ENCODE results near the gene DLGAP5.

Gene DLGAP5

GRCh38 chr14:55124774-55125386, 66.5 kb downstream of the DLGAP5 start:
- Histone ChIP-seq H3K27me3 (replicated peaks; ENCODE audit: control insufficient read depth, insufficient read depth, low read length) (no peaks in the 10 kb centered on the region), H3K4me3 (replicated peaks; ENCODE audit: low read depth, low read length) (no peak overlapping the region), H3K36me3 (ENCODE audit: control insufficient read depth, insufficient read depth, low read length) (no peaks in the 10 kb centered on the region)
- TF ChIP-seq, protein P1, sequence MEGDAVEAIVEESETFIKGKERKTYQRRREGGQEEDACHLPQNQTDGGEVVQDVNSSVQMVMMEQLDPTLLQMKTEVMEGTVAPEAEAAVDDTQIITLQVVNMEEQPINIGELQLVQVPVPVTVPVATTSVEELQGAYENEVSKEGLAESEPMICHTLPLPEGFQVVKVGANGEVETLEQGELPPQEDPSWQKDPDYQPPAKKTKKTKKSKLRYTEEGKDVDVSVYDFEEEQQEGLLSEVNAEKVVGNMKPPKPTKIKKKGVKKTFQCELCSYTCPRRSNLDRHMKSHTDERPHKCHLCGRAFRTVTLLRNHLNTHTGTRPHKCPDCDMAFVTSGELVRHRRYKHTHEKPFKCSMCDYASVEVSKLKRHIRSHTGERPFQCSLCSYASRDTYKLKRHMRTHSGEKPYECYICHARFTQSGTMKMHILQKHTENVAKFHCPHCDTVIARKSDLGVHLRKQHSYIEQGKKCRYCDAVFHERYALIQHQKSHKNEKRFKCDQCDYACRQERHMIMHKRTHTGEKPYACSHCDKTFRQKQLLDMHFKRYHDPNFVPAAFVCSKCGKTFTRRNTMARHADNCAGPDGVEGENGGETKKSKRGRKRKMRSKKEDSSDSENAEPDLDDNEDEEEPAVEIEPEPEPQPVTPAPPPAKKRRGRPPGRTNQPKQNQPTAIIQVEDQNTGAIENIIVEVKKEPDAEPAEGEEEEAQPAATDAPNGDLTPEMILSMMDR (IDR thresholded peaks at IDR 0.05; ENCODE audit: insufficient read depth, low read length, poor library complexity, severe bottlenecking): no peak
- DNase-seq (ENCODE audit: extremely low read depth, insufficient read length): no peak

DNA sequence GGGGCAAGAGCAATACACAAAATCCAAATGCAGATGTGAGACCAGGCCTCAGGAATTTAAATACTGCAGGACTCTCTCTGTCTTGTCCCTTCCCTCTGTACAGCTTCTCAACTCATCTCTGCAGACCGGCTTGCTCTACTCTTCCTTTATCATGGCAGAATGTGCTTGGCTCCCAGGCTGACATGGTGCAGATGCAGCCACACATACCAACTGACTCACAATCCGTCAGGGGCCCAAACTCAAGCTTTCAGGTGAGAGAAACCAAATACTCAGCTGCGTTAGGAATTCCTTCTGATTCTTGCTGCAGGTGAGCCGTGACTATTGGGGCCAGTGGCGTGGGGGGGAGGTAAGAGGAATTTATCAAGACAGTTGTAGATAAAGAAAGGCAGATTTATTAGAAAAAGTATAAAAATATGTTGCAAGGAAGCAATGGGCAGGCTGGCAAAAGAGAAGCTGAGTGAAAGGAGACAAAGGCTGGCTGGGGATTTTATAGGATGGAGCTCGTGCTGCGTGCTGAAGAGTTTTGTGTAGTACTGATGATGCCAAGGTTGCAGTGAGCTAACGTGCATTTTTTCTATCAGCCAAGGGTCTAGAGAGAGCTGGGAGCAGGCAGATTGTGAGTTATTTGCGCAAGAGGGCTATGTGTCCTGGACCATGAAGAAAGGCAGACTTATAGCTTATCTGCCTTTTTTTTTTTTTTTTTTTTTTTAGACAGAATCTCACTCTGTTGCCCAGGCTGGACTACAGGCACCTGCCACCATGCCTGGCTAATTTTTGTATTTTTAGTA, 67.3 kb downstream of the DLGAP5 start:
- no peak for DNase-seq (ENCODE audit: extremely low read depth, insufficient read length)
- Histone ChIP-seq H3K27me3 (replicated peaks; ENCODE audit: control insufficient read depth, insufficient read depth, low read length) (no peaks in the 10 kb centered on the region), H3K36me3 (ENCODE audit: control insufficient read depth, insufficient read depth, low read length) (no peaks in the 10 kb centered on the region), H3K4me3 (replicated peaks; ENCODE audit: low read depth, low read length) (no peak overlapping the region)
- TF ChIP-seq, protein P1 (IDR thresholded peaks at IDR 0.05; ENCODE audit: insufficient read depth, low read length, poor library complexity, severe bottlenecking): no peak

DNA sequence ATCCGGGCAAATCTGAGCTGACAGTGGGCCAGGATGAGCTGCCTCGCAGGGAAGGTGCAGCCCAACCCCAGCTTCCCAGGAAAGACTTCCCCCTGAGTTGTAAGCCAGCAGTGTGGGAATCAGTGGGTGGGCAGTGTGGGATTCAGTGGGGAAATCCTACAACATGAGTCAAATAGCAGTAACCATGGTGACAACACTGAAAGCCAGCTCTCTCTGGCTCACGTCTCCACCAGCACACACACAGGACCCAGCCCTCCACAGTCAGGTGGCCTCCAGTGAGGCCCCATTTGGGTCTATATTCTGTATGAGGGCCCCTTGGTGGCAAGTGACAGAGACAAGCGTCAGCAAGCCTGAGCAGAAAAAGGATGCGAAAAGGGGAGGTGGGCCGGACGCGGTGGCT, 68.3 kb downstream of the DLGAP5 start:
- TF ChIP-seq, protein P1 (IDR thresholded peaks at IDR 0.05; ENCODE audit: insufficient read depth, low read length, poor library complexity, severe bottlenecking): no peak
- no peak for DNase-seq (ENCODE audit: extremely low read depth, insufficient read length)
- H3K27me3 ChIP-seq (replicated peaks; ENCODE audit: control insufficient read depth, insufficient read depth, low read length): no peaks in the 10 kb centered on the region
- no peaks in the 10 kb centered on the region for H3K36me3 ChIP-seq (ENCODE audit: control insufficient read depth, insufficient read depth, low read length)
- H3K4me3 ChIP-seq (replicated peaks; ENCODE audit: low read depth, low read length): no peak overlapping the region

- no peaks in the 10 kb centered on the region for H3K27me3 ChIP-seq (replicated peaks; ENCODE audit: control insufficient read depth, insufficient read depth, low read length)
- no peak for DNase-seq (ENCODE audit: extremely low read depth, insufficient read length)
- no peak overlapping the region for H3K4me3 ChIP-seq (replicated peaks; ENCODE audit: low read depth, low read length)
- H3K36me3 ChIP-seq (ENCODE audit: control insufficient read depth, insufficient read depth, low read length): no peaks in the 10 kb centered on the region
- TF ChIP-seq, protein P1 (IDR thresholded peaks at IDR 0.05; ENCODE audit: insufficient read depth, low read length, poor library complexity, severe bottlenecking): no peak
Observed at GRCh38 chr14:55122440-55122986, 68.9 kb downstream of the DLGAP5 start.

GRCh38 chr14:55121628-55122439, 69.6 kb downstream of the DLGAP5 start:
- no peaks in the 10 kb centered on the region for H3K27me3 ChIP-seq (replicated peaks; ENCODE audit: control insufficient read depth, insufficient read depth, low read length)
- H3K36me3 ChIP-seq (ENCODE audit: control insufficient read depth, insufficient read depth, low read length): no peaks in the 10 kb centered on the region
- no peak for DNase-seq (ENCODE audit: extremely low read depth, insufficient read length)
- H3K4me3 ChIP-seq (replicated peaks; ENCODE audit: low read depth, low read length): no peak overlapping the region
- TF ChIP-seq, protein P1 (IDR thresholded peaks at IDR 0.05; ENCODE audit: insufficient read depth, low read length, poor library complexity, severe bottlenecking): no peak
